OCI-LY7 (cell line): ENCODE data around the gene NUDT14.

Experiments used
- CTCF ChIP-seq: fragments of 200-600 bp; sonication (generic); conservative IDR thresholded peaks from 2 replicates; pipeline ENCODE4 v1.5.1; 2014; ENCODE audit warnings: mild to moderate bottlenecking, antibody characterized with exemption, low read length, moderate library complexity, mixed read lengths
- EZH2phosphoT487 ChIP-seq: fragments of 200-600 bp; sonication (generic); IDR thresholded peaks from 2 replicates; pipeline ENCODE4 v1.6.1; 2018; ENCODE audit warnings: low read depth, borderline replicate concordance, mild to moderate bottlenecking, mixed run types, antibody characterized with exemption, low read length, moderate library complexity, mixed read lengths

GRCh38 chr14:105154476-105154871 lies 26.6 kb downstream of the NUDT14 start:
- TF ChIP-seq CTCF (no peak), EZH2phosphoT487 (no peak)
